ENCODE measurements around the gene GLO1.

Gene GLO1

DNA sequence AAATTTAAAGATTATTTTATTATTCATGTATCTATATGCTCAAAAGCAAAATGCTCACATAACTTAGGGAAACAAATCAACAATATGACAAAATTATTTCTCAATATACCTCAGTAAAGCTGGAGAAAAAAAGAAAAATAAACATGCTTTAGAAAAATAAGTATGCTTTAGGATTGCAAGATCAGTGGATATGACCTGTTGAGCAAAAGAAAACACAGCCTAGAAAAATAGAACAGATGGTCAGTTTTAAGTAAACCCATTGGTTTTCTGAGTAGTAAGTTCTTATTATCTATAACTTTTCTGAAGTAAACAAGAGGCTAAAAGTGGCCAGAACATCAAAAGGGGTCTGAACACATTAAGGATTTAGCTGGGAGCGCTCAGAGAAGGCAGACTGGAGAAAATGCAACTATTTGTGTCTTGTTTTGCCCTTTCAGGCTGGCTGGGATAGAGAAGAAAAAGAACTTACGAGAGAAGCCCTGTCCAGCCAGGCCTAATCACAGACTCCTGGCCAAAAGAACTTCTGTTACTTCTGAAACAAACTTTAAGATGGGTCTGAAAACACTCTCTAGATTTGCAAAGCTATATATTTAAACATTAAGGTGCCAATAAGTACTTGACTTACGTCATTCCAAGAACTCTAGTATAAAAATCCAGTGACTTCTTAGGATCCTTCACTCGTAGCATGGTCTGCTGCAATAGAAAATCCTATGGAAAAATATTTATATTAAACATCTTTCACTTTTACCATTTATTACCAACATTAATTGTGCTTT, 16.5 kb downstream of the GLO1 start:
- no peak overlapping the region for H3K27ac ChIP-seq
- TF ChIP-seq, protein P1, sequence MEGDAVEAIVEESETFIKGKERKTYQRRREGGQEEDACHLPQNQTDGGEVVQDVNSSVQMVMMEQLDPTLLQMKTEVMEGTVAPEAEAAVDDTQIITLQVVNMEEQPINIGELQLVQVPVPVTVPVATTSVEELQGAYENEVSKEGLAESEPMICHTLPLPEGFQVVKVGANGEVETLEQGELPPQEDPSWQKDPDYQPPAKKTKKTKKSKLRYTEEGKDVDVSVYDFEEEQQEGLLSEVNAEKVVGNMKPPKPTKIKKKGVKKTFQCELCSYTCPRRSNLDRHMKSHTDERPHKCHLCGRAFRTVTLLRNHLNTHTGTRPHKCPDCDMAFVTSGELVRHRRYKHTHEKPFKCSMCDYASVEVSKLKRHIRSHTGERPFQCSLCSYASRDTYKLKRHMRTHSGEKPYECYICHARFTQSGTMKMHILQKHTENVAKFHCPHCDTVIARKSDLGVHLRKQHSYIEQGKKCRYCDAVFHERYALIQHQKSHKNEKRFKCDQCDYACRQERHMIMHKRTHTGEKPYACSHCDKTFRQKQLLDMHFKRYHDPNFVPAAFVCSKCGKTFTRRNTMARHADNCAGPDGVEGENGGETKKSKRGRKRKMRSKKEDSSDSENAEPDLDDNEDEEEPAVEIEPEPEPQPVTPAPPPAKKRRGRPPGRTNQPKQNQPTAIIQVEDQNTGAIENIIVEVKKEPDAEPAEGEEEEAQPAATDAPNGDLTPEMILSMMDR (conservative IDR thresholded peaks at IDR 0.05; ENCODE audit: low read depth) = no peak
- DNase-seq (ENCODE audit: low spot score) = no peak
- ChIA-PET POLR2A (ENCODE audit: low non-redundant PET) (no interaction called here), CTCF (interaction anchor here (0.6 kb wide), 1 partner anchor 798 kb away, joined by 3 read pairs; no protein-coding TSS in a partner anchor)

- TF ChIP-seq, protein P1 (conservative IDR thresholded peaks at IDR 0.05; ENCODE audit: low read depth) = no peak
- ChIA-PET CTCF (no interaction called here), POLR2A (ENCODE audit: low non-redundant PET) (no interaction called here)
- no peak overlapping the region for H3K27ac ChIP-seq
- DNase-seq (ENCODE audit: low spot score) = no peak
These were observed 18.0 kb downstream of the GLO1 start for GRCh38 chr6:38684904-38685303.

GRCh38 chr6:38684237-38684636, 18.7 kb downstream of the GLO1 start:
- ChIA-PET CTCF (no interaction called here), POLR2A (ENCODE audit: low non-redundant PET) (no interaction called here)
- no peak overlapping the region for H3K27ac ChIP-seq
- TF ChIP-seq, protein P1 (conservative IDR thresholded peaks at IDR 0.05; ENCODE audit: low read depth) = no peak
- no peak for DNase-seq (ENCODE audit: low spot score)

DNA sequence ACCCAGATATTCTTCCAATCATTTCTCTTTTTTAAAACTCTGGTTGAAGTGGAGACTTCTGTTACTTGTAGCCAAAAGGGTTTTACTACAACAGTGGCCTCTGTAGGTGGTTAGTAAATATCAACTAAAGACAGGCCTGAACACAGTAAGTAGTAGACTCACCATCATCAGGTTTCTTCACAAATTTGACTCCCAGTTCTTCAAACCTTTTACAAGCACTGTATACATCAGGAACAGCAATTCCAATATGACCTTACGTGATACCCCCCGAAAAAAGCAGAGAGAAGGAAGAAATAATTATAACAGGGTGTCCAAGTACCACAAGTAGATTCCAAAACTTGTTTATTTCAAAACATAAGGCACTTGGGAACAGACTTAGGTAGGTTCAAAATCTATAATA, 21.1 kb downstream of the GLO1 start:
- ChIA-PET CTCF (interaction anchor here (0.7 kb wide), 1 partner anchor 1033 kb away, joined by 3 read pairs; no protein-coding TSS in a partner anchor), POLR2A (ENCODE audit: low non-redundant PET) (no interaction called here)
- DNase-seq (ENCODE audit: low spot score) = no peak
- TF ChIP-seq, protein P1 (conservative IDR thresholded peaks at IDR 0.05; ENCODE audit: low read depth) = no peak
- H3K27ac ChIP-seq = no peak overlapping the region

- no peak overlapping the region for H3K27ac ChIP-seq
- ChIA-PET POLR2A (ENCODE audit: low non-redundant PET) (interaction anchor here (0.6 kb wide), 1 partner anchor 24 kb away, joined by 4 read pairs; no protein-coding TSS in a partner anchor), CTCF (no interaction called here)
- TF ChIP-seq, protein P1 (conservative IDR thresholded peaks at IDR 0.05; ENCODE audit: low read depth) = no peak
- no peak for DNase-seq (ENCODE audit: low spot score)
These were observed 23.3 kb downstream of the GLO1 start for GRCh38 chr6:38679668-38680067.

- CTCF ChIA-PET = interaction anchor here (0.7 kb wide), 1 partner anchor 17 kb away, joined by 3 read pairs; no protein-coding TSS in a partner anchor
- no peak overlapping the region for H3K27ac ChIP-seq
- TF ChIP-seq, protein P1 (conservative IDR thresholded peaks at IDR 0.05; ENCODE audit: low read depth) = no peak
- no peak for DNase-seq (ENCODE audit: low spot score)
- POLR2A ChIA-PET (ENCODE audit: low non-redundant PET) = no interaction called here
These were observed 24.7 kb downstream of the GLO1 start for GRCh38 chr6:38678178-38678760.
